Activated effector memory CD4-positive, alpha-beta T cell treated with Interleukin-2 at 50 U/mL for 16 hours (primary cell): Measurements from ENCODE around the gene BDNF.
"Not testable (repeated sequence)": the region's sequence is repeated elsewhere in the genome, so short reads cannot be mapped to it uniquely, and the experiment has no call there.

Experiments
- DNase-seq: peaks from one replicate; pipeline ENCODE4 v3.0.0-alpha.2; 2020

The BDNF gene

DNA sequence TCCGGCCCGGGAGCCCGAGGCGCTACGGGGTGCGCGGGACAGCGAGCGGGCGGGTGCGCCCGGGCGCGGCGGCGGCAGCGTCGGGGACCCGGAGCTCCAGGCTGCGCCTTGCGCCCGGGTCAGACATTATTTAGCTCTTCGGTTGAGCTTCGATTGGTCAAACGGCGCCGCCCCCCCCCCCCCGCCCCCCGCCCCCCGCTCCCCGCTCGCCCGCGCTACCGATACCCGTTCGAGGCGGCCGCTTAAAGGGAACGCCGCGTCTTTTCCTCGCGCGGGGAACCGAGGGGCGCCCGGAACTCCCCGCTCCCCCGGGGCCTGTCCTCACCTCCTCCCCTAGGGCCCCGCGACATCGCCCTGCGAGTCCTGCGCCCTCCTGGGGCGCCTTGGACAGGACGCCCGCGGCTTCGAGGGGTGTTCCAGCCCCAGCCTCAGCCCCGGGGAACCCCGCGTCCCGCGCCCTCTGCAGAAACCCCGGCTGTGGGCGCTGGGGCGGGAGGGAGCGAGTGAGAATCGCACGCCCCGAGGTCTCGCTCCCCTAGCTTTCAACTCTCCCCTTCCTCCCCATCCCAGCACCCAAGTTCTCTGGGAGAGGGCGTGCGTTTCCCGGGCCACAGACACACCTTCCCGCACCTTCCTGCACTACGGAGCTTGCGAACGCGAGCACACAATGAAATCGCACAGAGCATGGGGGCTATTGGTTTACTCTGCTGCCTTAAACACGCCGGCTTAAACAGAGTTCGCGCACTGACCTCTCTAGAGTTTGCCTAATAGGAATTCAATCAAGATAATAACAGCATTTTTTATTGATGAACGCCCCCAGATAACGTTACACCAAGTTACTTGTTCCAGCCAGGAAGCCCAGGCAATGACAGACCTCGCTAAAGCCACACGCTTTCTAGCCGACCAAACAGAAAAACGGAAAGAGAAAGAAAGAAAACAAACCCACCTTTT is at the start of gene BDNF:
BDNF (minus strand) TSS at position 105 of the 951 bp plus-strand sequence. CDS start 41,891 bp downstream, outside the sequence.
- DNase-seq = no peak

DNA sequence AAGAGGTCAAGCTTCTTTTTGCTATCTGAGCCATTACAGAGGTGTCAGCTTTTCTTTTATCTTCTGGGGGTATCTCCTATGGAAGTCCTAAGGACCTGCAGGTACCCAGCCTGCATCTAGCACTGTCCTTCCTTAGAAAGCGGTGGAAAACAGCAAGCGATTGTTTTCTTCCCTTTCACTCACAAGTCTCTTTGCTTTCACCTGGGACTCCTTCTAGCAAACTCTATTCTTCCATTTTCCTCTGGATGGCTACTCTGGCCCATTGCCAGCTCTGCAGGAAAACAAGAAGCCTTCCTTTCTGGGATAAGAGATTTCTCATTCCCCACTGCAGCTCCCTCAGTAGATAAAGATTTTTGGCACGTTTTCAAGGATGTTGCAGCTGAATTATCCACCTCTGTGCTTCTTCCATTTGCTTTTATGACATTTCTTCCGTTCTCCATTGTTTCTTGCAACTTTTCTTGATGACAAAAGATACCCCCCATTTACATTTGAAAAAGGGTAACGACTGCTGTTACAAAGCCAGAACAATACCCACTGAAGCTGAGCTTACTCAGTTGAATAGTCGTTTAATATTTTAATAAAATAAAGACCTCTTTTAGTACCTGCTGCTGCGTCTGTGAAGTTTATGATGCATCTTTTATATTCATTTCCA is 40.2 kb upstream of the BDNF start:
- DNase-seq = no peak

DNA sequence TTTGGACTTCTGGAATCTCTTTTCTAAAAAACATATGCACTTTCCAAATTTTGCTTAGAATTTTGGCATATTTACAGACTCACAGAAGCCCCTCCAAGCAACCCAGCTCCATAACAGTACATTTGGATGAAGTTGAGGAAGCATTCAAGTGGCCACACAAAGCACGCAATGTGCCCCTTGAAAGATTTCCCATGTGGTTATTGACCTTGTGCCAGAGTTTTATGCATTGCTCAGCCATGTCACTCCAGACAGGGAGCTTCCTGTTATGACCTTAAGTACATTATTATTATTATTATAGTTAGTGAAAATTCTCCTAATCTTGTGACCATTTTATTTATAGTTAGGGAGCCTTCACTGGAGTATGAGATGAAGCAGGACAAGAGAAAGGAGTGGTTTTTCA is 35.0 kb upstream of the BDNF start:
- DNase-seq = no peak

- DNase-seq = not testable (repeated sequence)
Measured at GRCh38 chr11:27731803-27732202, 31.5 kb upstream of the BDNF start.

- DNase-seq = no peak
Measured at GRCh38 chr11:27726981-27727380, 26.7 kb upstream of the BDNF start.

DNA sequence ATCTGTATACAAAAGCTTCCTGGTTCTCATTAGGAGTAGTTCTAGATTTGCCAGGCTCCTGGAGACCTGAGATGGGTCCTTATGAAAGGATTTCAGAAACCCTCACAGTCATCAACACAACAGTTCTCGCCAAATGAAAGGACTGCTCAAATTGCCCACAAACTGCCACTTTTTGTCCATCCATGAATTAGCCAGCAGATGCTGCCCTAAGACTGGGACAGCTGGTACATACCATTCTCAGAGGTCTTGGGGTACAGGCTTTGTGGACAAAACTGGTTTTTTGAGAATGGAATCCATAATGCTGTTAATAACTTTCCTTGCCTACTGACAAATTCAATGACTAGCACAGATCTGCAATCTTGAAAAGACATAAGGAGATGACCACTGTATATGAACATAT is 23.4 kb upstream of the BDNF start:
- DNase-seq = no peak

- DNase-seq = no peak
Measured at GRCh38 chr11:27722953-27723344, 22.7 kb upstream of the BDNF start.

DNA sequence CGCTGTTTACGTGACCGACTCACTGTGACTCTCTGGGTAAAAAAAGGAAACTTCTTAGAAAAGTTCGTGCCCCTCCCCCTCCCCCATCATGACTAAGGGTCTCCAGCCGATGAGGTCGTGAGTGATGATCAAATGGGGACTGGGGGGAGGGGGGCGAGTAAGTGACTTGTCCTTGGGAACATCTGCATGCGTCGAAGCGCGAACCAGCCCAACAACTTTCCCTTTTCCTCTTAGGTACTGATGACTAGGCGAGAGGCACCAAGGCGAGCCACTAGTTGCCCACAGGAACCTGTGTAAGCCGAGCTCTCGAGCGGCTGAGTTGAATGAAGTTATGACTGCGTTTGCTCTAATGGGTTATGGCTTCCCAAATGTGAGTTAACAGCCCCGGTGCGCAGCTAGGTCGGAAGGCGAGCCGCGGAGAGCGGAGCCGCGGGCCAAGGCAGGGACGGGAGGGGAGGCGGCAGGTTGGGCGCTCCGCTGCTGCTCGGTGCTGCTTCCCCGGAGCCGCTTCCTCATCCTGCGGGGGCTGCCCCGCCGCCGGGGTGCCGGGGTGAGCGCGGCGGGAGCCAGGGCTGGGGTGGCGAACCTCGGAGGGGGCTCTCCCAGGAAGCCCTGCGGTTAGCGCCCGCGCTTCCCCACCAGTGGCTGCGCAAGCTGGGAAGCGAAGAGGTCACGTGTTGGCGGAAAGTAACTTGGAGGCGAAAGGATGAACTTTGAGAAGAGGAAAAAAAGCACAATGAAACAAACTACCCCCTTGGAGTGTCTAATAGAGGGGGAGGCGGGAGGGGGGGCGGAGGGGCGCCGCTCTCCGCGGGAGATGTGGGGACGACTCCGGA is 22.1 kb upstream of the BDNF start:
- DNase-seq = no peak

DNA sequence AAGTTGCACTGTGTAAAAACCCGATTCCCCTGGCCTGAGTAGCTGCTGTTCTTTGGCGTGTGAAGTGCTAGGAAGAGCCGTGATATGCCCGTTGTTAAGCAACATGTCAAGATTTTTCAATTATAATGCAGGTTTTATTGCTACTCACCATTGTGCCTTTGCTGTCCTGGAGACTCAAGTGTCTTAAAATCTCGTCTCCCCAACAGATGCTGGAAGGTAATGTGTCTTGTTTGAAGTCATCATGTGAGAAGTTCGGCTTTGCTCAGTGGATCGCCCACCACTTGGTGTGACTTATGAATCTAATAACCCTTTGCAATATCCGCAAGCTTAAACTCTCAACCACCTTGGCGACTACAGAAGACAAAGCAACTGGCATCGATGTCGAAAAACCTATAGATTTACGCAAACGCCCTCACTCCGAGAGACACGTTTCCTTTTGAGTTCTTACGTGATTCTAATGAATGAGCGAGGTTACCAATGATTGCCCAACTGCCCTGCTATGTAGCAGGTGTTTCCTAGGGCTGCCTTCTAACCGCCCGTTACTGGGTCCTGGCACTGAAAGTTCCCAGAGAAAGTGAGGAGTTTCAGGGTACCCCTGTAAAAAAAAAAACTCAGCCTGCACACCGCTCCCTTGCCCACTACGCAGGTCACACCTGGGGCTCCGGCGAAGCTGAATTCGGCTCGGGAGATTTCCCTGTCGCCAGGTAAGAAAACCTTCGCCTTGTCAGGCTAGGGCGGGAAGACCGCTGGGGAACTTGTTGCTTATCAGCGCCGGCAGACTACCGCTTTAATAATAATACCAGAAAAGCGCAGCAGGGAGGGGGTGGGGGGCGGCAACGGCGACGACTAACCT is 21.2 kb upstream of the BDNF start:
- DNase-seq = no peak

DNA sequence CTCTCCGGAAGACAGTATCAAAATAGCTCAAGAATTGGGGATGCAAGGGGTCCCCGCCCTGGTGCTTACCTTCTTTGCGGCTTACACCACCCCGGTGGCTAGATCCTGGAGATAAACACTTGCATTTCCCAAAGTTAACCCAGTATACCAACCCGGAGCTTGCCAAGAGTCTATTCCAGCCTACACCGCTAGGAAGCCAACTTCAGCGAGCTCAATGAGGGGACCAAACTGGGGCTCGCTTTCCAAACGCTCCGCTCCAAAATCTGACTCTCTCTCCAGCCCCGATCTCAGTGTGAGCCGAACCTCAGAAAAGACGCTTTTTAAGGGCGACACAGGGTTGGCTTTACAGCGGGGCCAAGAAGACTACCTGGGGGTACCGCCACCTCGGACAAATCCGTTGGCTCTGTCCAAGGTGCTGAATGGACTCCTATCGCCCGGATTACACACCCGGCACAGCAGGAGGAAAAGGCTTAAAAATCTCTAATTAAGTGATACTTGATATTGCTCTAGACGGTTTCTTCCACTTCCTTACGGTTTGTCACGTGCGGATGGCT is 20.1 kb upstream of the BDNF start:
- no peak for DNase-seq

DNA sequence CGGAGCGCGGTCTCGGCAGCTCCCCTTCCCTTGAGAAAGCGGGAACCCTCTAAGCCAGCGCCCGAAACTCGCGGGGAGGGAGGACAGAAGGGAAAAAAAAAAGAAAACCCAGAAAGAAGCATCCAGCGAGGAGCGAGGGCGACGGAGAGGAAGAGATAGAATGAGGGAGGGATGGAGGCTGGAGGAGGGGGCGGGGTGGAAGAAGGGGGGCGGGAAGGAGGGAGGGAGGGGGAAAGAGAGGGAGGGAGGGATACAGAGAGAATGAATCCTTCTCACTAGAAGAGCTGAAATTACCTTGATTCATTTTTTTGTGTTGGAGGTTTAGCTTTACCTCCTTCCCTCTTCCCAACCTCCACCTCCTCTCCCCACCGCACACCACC is 19.3 kb upstream of the BDNF start:
- DNase-seq = no peak

- no peak for DNase-seq
Measured at GRCh38 chr11:27718863-27719545, 18.7 kb upstream of the BDNF start.

- no peak for DNase-seq
Measured at GRCh38 chr11:27718346-27718862, 18.1 kb upstream of the BDNF start.

DNA sequence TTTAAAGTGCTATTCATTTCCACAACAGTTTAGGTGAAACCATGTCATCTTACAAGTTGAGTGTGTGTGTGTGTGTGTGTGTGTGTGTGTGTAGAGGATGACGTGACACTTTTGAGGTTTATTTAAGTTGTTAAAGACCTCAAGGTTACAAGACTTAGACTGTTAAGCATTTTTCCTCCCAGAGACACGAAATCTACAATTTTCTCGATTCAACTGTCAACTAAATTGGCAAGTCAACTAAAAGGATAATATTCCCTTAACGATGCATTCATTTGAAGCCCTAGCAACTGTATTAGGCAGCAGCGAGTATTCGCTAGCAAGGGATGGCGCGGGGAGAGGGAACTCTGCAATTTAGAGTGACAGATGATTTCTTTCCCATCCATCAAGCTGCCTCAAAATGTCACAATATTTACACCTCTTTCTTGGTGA is 17.6 kb upstream of the BDNF start:
- DNase-seq = no peak

GRCh38 chr11:27717377-27717776 is 17.1 kb upstream of the BDNF start:
- DNase-seq = no peak

DNA sequence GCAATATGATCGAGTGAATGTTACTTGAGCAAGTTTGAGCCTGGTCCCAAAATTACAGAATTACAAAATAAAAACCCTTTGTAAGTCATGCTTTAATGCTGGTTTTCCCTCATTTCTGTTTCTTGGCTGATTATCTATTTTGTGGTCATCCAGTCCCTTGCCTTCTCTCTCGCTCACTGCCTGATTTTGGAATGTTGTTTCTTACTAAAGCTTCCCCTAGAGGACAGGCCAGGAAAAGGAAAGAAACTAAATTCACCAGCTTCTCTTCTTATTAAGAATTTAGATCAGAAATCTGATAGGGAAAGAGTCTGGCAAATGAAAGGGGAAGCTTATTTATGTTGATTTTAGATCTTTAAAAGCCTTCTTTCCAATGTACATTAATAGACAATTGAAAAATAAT is 16.6 kb upstream of the BDNF start:
- DNase-seq = no peak

GRCh38 chr11:27716216-27716615 is 16.0 kb upstream of the BDNF start:
- no peak for DNase-seq

DNA sequence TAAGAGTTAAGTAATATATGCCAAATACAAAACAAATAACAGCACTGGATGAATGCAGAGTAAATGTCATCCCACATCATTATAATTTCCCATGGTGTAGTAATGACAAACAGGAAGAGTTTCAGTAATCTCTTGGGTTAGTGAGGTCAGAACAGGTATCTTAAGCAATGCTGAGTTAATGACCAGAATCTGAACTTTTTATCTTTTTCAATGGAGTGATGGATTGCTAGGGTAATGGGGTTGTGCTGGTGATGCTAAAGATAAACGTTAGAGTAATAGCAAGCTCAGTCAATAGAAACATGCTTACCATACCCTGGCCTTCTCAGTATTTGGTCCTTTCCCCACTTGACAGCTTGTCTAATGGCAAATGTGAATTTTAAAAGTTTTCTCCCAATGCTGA is 11.5 kb upstream of the BDNF start:
- DNase-seq = no peak

DNA sequence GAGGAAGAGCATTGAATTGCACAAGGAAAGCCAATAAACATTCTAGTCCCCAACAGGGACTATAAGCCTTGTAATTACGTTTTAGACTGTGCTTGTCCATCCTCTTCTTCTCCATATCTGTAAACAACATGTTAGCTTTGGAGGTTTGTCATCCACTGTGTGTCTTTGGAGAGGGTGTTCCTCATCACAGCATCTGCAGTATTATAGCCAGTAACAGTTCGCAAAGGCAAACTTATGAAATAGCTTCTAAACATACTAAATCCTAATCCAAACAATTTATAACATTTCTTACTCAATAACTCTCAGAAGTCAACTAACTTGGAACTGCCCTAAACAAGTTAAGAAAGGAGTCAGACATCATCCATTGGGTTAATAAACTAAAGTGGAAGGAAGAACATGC is 10.3 kb upstream of the BDNF start:
- no peak for DNase-seq

GRCh38 chr11:27707676-27708075 is 7.4 kb upstream of the BDNF start:
- DNase-seq = no peak
